ENCODE results near the gene CFAP53.

Gene CFAP53

DNA sequence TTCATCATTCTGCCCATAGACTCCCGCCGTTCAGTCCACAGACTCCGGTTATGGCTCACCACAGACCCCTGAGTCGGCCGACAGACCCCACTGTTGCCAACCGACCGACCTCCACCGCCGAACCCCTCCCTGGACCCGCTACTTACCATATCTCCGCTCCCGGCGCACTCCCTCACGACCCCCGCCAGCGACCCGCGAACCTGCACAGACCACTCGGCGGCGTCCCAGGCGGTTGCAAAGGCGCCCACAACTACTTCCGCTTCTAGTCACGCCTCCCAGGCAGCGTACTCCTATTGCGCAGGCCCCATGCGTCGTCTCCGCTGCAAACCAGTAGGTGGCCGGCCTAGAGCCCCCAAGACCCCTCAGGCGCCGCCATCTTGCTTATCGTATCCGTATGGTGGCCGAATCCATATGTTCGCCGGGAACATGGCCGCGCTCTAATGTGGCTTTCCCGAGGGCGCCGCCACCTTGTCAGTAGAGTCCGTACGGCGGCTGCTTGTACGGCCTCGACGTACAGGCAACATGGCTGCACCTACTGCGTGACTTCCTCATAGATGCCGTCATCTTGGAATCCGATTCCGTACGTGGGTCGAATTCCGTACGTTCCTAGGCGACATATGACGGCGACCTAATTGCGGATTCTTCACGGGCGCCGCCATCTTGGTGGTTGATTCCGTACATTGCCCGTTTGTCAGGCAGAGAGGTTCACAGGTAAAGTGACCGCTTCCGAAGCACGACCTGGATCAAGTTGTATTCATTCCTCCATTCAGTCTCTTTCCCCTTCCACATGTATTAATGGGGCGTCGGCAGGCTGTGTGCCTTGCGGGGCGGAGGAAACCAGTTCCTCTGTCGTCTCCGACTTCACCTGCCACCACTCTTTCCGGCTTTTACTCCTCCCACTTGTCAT, 21.4 kb upstream of the CFAP53 start, which contains the start of gene CXXC1:
Gene CXXC1 (minus strand): TSS at position 252 of the 907 bp plus-strand sequence. CDS start 103 bp downstream, at position 149.
- peak; percentile 99 for DNase-seq (ENCODE audit: low spot score)

DNA sequence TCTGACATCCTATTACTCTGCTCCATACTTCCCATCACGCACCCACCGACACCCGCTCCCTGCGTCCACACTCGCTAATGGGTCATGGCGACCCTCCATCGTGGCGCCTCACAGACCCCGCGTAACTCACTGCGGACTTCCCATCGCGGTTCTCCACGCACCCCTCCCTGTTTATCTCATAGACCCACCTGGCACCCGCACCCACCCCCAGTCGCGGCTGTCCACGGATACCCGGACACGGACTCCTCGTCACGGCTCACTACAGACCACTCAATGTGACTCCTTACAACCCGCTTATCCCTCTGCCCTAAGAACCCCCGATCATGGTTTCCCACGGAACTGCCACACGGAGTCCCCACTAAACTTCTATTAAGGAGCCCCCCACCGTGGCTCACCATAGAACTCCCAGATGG, 20.7 kb upstream of the CFAP53 start:
- no peak for DNase-seq (ENCODE audit: low spot score)

DNA sequence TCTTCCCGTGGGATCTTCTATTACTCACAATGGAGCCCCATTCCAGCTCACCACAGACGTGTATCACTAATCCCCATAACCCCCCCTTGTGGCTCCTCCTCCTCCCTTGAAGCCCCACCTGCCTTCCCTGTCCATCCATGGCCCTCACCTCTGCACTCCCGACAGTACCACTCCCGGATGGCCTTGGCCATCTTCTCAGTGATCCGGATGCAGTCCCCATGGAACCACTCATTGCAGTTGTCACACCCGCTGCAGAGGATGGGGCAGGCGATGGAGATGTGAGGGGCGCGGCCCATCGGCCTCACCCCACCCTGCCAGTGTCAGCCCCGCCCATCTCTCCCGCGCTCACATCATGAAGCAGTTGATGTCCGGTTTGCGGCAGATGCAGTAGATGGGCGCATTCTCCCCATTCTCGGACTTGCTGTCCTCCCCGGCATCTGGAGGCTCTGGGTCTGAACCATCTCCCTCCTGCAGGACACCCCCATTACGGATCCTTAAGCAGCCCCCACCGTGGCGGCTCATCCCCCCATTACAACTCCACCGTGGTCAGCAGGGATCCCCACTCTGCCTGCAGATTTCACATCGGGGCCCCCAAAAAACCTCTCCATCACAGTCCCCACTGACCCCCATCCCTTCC, 20.2 kb upstream of the CFAP53 start:
- no peak for DNase-seq (ENCODE audit: low spot score)

DNA sequence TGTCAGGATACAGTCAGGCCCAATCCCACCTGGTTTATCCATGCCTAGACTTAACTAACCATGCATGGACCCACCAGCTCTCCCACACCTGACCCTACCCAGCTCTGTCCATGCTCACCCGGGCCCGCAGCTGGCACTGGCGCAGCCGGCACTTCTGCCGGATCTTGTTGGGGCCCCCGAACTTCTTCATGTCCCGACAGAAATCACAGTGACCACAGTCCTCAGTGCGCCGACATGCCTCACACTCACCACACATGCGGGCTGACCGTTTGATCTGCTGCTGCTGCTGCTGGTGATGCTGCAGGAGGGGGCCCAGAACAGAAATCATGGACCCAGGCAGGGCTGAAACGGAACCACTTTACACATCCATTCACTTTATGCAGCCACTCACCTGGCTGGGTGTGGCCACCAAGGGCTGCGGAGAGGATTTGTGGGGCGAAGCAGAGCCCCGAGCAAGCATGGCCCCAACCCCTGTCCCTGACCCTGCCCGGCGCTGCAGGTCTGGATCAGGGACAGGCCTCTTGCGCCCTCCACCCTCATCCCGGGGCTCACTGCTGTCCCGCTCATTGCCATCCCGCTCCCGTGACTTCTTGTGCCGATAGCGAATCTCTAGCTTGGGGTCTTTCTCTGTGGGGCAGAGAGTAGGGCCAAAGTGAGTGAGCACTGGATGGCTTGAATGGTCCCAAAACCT, 19.5 kb upstream of the CFAP53 start:
- no peak for DNase-seq (ENCODE audit: low spot score)

DNA sequence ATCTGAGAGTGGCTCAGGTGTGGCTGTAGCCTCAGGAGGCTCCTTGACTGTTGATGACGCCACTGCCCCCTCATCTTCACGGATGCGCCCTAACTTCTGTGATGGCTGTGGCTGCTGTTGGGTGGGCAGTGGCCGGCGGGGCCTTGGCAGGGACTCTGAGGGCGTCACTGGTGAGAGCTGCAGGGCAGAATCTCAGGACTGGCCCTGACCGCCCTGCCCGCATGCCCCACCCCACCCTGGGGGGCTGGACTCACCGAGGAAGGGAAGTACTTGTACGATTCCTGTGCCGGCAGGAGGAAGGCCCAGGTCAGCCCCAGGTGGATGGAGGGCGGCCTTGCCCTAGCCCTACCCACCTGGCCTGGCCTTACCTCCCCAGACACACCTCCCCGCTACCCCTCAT, 18.8 kb upstream of the CFAP53 start:
- no peak for DNase-seq (ENCODE audit: low spot score)

DNA sequence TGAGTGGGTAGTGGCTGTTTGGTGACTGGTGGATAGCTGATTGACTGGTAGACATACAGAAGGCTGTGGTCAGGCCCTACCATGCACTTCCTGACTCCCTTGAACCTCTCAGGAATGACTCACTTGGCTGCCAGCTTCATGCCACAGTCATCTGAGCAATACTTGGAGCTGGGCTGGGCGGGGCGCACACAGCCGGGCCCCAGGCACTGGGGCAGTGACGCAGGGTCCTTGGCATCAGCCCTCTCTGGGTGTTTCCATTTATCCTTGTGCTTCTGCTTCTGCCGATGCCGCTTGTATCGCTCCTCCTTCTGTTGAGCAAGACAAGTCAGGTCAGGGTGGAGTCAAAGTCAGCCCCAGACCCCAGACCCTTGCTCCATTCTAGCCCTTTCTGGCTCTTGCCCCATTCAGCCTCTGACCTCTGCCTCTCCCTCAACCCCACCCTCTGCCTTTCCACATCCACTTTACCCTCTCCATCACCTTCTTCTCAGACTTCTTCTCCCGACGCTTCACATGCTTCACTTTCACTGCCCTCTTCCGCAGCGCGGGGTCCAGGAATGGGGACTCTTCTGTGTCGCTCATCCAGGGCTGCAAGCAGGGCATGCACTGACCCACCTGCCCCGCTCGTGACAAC, 18.1 kb upstream of the CFAP53 start:
- no peak for DNase-seq (ENCODE audit: low spot score)

DNA sequence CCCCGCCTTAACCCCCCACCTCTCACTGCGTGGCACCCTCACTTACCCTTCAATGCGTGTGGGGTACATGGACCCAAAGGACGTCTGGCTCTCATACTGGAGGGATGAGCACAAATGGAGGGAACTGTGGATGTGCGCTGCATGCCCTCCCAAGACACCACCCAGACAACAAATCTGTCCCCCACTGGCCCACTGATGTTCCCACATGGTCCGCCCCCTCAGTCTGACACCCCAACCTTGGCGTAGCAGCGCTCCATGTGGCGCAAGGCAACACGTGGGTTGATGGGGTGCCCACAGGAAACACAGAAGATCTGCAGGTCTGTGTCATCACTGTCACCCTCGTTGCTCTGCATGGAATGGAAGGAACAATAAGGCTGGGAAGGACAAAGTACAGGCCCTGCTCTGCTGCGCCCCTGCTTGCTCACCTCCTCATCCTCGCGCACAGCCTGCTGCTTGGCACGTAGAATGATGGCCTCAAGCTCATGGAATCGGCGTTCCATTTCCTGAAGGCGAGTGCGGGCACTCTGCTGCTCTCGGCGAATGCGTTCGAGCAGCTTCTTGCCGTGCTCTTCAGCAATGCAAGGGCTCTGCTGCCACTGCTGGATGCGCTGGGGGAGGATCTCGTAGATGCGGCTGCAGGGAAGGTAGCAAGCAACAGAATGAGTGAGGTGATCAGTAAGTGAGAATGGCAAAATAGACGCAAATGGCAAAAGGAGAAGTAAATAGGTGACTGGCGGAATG, 17.3 kb upstream of the CFAP53 start:
- no peak for DNase-seq (ENCODE audit: low spot score)

DNA sequence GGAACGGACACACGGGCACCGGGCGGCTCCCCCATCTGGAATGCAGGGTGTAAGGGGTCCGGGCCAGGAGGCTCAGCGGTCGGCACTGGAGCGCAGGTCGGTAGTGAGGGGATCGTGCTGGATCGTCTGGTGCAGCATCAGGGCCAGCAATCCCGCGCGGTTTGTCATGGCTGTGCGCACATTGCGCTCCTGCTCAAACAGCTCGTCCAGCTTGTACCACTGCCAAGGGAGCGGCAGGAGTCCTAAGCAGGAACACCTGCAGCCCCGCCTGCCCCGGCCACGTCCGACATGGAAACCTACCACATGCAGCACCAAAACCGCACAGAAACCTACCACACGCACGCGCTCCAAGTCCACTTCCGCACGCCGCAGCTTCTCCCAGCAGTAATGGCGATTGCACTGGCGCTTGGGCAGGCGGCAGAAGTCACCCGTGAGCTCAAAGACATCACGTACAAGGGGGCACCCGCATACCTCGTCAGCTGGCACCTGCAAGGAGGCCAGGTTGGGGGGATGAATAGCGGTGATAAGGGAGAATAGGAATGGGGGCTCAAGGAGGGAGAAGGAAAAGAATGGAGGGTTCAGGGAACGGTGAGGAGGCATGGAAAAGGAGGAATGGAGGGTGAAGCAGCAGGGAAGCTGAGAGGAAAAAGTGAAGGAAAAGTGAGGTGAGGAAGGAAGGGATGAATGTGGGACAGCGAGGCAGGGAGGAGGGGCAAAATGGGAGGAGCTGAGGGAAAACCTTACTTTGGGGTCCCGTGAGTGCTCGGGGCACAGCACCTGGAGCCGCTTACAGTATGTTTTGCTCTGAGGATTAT, 16.4 kb upstream of the CFAP53 start:
- no peak for DNase-seq (ENCODE audit: low spot score)

DNA sequence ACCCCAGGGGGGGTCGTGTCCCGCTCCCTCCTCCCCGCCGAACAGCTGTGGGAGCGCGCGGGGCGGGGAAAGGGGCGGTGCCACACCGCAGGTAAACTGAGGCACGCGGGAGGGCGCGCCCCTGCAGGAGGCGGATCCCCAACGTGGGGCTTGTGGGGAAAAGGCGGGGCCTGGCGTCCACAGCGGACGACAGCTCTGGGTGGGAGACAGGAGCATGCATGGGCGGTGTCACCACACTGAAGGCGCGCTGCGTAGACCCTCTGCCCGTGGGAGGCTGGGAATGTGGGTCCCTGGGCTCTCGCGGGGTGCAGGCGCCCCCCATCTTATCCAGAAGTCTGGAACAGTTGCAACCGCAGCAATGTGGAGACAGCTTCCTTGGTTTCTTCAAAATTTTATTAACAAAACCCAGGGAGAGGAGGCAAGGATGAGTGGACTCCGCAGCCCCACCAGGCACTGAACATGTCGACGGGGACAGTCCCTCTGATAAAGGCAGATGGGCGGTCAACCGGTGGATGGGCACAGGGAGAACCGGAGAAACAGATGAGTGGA, 15.8 kb upstream of the CFAP53 start:
- no peak for DNase-seq (ENCODE audit: low spot score)

DNA sequence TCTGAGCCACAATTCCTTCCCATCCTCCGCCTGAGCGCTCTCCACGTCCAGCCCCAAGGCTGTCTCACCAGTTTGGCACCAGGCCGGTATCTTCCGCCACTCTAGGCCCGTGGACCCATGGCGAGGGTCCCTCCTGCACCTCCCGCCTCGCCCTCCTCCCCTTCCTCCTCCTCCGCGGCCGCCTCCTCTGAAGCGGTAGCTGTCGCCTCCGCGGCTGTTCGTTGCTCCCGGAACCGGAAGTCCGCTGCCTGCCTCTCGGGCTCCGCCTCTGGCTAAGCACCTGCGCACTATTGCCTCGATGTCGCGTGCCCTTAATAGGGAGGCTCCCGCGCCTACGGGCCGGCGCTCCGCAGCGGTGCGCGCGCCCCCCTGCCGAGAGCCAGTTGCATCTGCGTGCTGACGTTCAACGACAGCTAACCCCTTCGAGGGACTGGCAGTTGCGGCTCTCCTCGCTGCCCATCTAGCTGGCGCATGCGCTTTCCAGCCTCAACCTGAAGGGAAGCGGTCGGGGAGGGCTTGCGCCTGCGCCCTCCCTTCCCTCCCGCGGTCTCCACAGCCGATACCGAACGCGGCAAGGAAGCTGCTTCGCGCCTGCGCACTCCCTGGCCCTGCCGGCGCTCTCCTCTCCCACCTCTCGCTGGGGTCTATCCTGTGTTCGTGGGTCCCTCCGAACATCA, 15.1 kb upstream of the CFAP53 start, which contains the start of gene MBD1:
Gene MBD1 (minus strand): TSS at position 229 of the 677 bp plus-strand sequence. CDS start 1,531 bp downstream, outside the sequence.
- DNase-seq (ENCODE audit: low spot score), result peak; percentile 98

DNA sequence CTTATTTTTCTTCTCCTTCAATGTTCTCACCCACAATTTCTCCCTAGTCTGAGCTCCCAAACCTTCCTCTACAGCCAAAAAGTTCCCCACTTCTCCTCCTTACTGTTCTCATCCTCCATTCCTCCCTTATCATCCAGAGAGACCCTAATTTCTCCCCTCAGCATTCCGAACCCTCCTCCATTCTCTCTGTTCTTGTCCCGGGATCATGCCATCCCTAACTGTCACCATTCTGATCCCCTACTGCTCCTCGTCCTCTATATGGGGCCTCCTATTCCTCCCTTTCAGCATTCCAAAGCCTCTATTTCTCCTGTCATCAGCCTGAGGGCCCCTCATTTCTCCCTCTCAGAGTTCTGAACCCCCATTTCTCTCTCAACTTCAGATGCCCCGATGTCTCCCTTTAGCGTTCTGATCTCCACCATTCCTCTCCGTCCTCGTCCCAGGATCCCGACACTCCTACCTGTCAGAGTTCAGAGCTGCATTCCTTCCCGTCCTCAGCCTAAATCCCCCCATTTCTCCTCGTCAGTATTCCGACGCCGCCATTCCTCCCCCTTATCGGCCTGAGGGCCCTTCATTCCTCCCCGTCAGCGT, 14.5 kb upstream of the CFAP53 start:
- DNase-seq (ENCODE audit: low spot score), result no peak

DNA sequence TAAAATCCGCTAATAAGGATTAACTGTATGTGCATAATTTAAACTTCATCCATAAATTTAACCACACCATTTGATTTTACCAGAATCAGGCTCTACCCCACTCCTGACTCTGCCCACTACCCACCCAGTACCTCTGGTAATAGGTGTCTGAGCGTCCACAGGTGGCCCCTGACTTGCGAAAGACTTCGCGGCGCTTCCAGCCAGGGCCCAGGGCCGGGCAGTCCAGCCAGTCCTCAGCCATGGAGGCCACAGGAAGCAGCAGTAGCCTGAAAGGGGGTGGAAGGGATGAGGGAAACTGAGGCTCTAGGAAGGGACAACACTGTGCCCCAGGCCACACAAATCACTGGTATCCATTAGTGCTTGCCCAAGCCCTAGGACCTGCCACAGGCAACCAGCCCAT, 13.5 kb upstream of the CFAP53 start:
- DNase-seq (ENCODE audit: low spot score), result no peak

DNA sequence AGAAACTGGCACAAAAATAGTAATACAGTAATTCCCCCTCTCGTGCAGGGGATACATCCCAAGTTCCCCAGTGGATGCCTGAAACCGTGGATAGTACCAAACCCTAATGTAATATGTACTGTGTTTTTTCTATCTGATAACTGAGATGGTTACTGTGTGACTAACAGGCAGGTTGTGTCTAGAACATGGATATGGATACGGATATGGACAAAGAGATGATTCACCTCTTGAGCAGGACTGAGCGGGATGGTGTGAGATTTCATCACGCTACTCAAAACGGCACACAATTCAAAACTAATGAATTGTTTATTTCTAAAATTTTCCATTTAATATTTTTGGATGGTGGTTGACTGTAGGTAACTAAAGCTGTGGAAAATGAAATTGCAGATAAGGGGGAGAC, 11.6 kb upstream of the CFAP53 start:
- DNase-seq (ENCODE audit: low spot score), result no peak

DNA sequence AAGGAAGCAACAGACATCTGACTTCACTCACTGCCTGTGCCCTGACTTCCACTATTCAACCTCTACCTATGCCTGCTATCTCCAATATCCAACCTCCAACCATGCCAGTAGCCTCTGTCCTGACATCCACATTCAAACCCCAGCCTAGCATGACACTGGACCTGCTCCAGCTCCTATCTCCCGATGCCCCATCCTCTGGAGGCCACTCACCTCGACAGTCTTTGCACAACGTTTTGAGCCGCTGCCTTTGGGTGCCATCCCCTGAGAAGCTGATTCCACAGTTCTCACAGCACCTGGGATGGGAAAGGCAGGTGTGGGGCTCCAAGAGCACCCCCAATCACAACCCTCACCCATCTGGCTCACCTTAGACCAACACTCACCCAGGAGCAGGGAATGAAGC, 10.2 kb upstream of the CFAP53 start:
- DNase-seq (ENCODE audit: low spot score), result no peak

DNA sequence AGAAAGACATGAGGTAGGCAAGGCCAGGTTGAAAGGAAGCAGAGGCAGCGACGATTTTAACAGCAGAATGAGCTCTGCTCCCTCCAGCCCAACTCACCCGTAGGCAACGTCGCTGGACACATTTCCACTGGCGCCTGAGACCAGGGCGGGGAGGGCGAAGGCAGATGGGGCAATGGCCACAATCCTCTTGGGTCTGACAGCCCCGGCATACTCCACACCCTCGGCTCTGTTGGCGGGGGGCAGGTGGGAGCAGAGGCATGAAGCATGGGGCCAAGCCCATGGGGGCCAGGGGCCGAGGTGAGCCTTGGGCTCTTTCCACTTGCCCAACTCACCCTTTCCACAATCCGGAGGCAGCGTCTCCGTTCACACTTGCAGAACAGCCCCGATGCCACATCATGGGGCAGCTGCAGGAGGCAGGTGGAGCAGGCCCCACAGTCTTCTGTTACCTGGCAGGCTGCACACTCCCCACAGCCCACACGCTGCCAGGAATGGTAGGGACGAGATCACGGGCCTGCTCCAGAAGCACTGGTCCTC, 9.3 kb upstream of the CFAP53 start:
- DNase-seq (ENCODE audit: low spot score), result no peak

DNA sequence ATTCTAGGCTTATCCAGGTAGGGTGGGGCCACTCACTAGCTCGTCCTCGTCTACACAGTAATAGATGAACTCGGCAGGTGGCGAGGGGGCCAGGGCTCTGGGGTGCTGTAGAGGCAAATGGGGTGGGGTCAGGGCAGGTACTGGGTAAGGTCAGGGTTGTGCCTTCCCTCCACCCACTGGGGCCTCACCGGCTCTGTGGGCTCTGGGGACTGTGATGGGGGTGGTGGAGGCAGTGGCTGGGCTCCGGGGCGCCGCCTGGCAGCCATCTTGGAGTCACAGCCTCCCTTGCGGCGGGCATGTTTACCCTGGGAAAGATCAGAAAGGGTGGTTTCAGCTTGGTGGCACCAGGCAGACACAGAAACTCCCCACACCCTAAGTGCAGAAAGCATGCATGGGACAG, 8.6 kb upstream of the CFAP53 start:
- no peak for DNase-seq (ENCODE audit: low spot score)

DNA sequence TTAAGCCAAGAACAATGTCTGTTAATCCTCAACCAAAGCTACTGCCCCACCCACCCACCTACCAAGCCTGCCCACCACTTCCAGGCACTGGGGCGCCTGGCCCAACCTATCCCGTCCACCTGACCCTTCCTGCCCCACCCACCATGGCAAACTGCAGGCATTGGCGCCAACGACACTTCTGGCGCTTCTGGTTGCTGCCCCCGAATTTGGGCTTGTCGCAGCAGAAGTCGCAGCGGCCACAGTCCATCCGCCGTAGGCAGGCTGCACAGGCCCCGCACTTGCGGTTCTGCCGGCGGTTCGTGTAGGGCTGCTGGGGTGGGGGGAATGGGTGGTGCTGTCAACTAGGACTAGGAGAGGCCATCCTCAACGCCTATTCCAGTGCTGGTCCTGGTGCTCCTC, 7.7 kb upstream of the CFAP53 start:
- no peak for DNase-seq (ENCODE audit: low spot score)

DNA sequence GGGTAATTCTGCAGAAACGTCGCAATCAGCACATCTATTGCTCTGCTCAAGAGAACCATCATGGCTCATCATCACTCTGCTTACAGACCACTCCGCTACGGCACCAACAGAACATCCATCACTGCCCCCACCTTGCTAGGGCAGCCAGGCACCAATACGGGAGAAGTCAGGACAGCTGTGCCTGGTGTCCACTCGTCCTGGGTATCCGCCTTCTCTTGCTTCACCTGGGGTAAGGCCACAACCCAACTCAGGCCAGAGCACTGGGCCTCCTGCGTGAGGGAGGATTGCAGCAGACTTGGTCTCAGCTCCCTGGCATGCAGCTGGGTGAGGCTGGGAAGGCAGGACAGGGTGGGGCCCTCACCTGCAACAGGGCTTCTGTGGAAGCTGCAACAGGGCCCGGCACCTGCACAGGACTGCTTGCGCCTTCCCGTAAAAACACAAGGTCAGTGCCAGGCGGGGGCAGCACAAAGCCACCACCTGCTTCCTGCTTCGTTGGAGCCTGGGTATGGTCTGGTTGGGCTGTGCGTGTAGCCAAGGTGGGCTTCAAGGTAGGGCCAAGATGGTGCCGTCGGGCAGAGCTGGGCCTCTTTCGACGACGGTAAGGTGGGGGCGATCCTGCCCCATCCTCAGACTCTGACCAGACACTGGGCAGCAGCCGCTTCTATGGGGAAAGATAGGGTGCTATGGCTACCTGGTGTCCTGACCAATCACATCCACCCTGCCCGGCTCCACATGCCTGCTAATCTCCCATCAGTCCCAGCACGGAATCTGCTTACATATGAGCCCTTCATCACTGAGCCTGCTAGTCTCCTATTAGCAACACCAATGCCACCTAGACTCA, 7.1 kb upstream of the CFAP53 start:
- DNase-seq (ENCODE audit: low spot score), result no peak

All from left forelimb (tissue), 1 donor.